Measurements from ENCODE around the gene ARL15. TPM values are rescaled to one million over a fixed set of nuclear protein-coding genes. Genes with fewer than 3 reads are reported as not detected.

The ARL15 gene
- total RNA-seq, 1 experiment from 2014 or later: 13.0 TPM

DNA sequence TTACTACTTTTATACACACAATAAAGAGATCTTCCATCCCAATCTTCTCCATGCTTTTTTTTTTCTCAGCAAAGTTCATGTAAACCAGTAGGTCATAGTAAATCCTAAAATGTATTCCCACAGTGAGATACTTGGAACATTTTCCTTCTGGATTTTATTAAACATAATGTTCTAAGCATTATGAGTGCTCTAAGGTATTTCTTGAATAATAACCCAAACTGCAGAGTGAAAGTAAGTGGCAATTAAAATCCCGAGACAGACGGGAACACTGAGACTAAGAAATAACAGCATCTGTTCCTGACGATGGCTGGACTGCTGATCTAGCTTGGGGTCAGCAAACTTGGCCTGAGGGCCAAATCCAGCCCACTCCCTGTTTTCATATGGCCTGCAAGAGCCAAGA is 359.8 kb downstream of the ARL15 start:
- Histone ChIP-seq H4K5ac (ENCODE audit: insufficient read length, low read depth, low read length) (no peak overlapping the region), H2BK15ac (ENCODE audit: low read depth, low read length) (no peak overlapping the region), H4K20me1 (ENCODE audit: control insufficient read depth, insufficient read depth, insufficient read length) (no peaks in the 10 kb centered on the region), H2BK5ac (ENCODE audit: insufficient read length, low read length) (no peak overlapping the region), H2AFZ (ENCODE audit: low read length) (no peak overlapping the region), H4K8ac (replicated peaks; ENCODE audit: insufficient read length, low read depth, low read length) (no peak overlapping the region), H3K4me1 (ENCODE audit: insufficient read depth, low read length) (no peaks in the 10 kb centered on the region), H2AK5ac (ENCODE audit: insufficient read length, low read length) (no peak overlapping the region), H3K18ac (ENCODE audit: insufficient read length, low read depth, low read length) (no peak overlapping the region), H3K27ac (ENCODE audit: insufficient read length, low read depth, low read length) (no peak overlapping the region), H3K4ac (ENCODE audit: low read depth, low read length) (no peak overlapping the region), H4K91ac (ENCODE audit: insufficient read length, low read depth, low read length) (no peak overlapping the region), H3K14ac (ENCODE audit: insufficient read depth, low read length) (no peak overlapping the region), H2BK20ac (ENCODE audit: low read depth, low read length, poor library complexity, severe bottlenecking) (no peak overlapping the region), H3K9me3 (ENCODE audit: control insufficient read depth, low read depth, low read length) (no peaks in the 10 kb centered on the region), H2BK120ac (ENCODE audit: low read depth, low read length, poor library complexity, severe bottlenecking) (no peak overlapping the region), H3K27me3 (ENCODE audit: insufficient read depth, low read length) (no peaks in the 10 kb centered on the region), H3K79me1 (ENCODE audit: insufficient read depth, low read depth, low read length, poor library complexity, severe bottlenecking) (no peaks in the 10 kb centered on the region), H3K56ac (ENCODE audit: insufficient read length, low read depth, low read length) (no peak overlapping the region), H3K79me2 (ENCODE audit: insufficient read depth, low read length) (no peaks in the 10 kb centered on the region), H3K4me2 (ENCODE audit: insufficient read depth, insufficient read length, low read length) (no peak overlapping the region), H2BK12ac (ENCODE audit: insufficient read length, low read depth, low read length) (no peak overlapping the region), H3K23ac (ENCODE audit: insufficient read length, low read depth, low read length) (no peak overlapping the region), H3T11ph (ENCODE audit: low read length) (no peak overlapping the region), H3K9ac (ENCODE audit: extremely low read depth, insufficient read length, low read length) (no peak overlapping the region), H3K23me2 (ENCODE audit: insufficient read length, low read depth, low read length, poor library complexity, severe bottlenecking) (no peaks in the 10 kb centered on the region)
- Mint-ChIP-seq H3K9me3 (peaks cover 0 to under 1% of the 10 kb centered on the region in 2 experiments; a peak in 1 of 5 replicates), H3K36me3 (ENCODE audit: insufficient read depth in 1 of 3, low read depth in 3 of 3) (peaks cover 0 to 9% (median 1%) of the 10 kb centered on the region in 3 experiments; a peak in 3 of 7 replicates), H3K4me1 (peaks cover 47 to 49% of the 10 kb centered on the region in 2 experiments), H3K27me3 (ENCODE audit: low read depth) (no peaks in the 10 kb centered on the region), H3K4me3 (no peak overlapping the region), H3K27ac (peak overlapping the region in 1 of 3 experiments; percentile 20; a peak in 2 of 7 replicates)
- no peak for DNase-seq
- WGBS (ENCODE audit: extremely low coverage, insufficient read length, low lambda C conversion rate): no CpG with 5 or more reads among the region's 3 CpGs
- TF ChIP-seq, protein P1, sequence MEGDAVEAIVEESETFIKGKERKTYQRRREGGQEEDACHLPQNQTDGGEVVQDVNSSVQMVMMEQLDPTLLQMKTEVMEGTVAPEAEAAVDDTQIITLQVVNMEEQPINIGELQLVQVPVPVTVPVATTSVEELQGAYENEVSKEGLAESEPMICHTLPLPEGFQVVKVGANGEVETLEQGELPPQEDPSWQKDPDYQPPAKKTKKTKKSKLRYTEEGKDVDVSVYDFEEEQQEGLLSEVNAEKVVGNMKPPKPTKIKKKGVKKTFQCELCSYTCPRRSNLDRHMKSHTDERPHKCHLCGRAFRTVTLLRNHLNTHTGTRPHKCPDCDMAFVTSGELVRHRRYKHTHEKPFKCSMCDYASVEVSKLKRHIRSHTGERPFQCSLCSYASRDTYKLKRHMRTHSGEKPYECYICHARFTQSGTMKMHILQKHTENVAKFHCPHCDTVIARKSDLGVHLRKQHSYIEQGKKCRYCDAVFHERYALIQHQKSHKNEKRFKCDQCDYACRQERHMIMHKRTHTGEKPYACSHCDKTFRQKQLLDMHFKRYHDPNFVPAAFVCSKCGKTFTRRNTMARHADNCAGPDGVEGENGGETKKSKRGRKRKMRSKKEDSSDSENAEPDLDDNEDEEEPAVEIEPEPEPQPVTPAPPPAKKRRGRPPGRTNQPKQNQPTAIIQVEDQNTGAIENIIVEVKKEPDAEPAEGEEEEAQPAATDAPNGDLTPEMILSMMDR (conservative IDR thresholded peaks at IDR 0.05): no peak
